Endothelial cell of umbilical vein (primary cell): ENCODE measurements around the gene SPECC1L.

Experiments
- CTCF ChIP-seq, 2 donors: IDR thresholded peaks; 1 replicate in 1 of 2; 2 replicates in 1 of 2; pipeline ENCODE4 v1.5.1; 2011; ENCODE audit warnings: low read length in 2 of 2, mild to moderate bottlenecking in 2 of 2, moderate library complexity in 2 of 2, control low read depth in 1 of 2, inconsistent platforms in 1 of 2, low read depth in 1 of 2; ENCODE audit not compliant: insufficient read depth in 1 of 2; ENCODE audit errors: extremely low read depth in 1 of 2
- EZH2 ChIP-seq: IDR thresholded peaks from 2 replicates; pipeline ENCODE4 v1.6.1; 2012; ENCODE audit warnings: borderline replicate concordance, low read depth, mild to moderate bottlenecking, moderate library complexity, low read length, inconsistent platforms; ENCODE audit not compliant: severe bottlenecking
- FOS ChIP-seq: IDR thresholded peaks from 2 replicates; pipeline ENCODE4 v1.6.1; 2011; ENCODE audit warnings: mild to moderate bottlenecking, low read length, moderate library complexity, borderline replicate concordance; ENCODE audit not compliant: insufficient read depth
- GATA2 ChIP-seq: IDR thresholded peaks from 2 replicates; pipeline ENCODE4 v1.7.0; 2011; ENCODE audit warnings: low read depth, mild to moderate bottlenecking, moderate library complexity, mixed read lengths, low read length; ENCODE audit not compliant: insufficient read length, insufficient read depth
- JUN ChIP-seq: IDR thresholded peaks from 2 replicates; pipeline ENCODE4 v1.6.1; 2011; ENCODE audit warnings: borderline replicate concordance, low read depth; ENCODE audit not compliant: insufficient read length, insufficient read depth
- MAX ChIP-seq: IDR thresholded peaks from 2 replicates; pipeline ENCODE4 v1.6.1; 2011; ENCODE audit not compliant: insufficient read depth, insufficient read length
- MYC ChIP-seq: IDR thresholded peaks from one replicate; pipeline ENCODE4 v1.6.1; 2011; ENCODE audit warnings: mild to moderate bottlenecking, low read depth, low read length
- POLR2A ChIP-seq: IDR thresholded peaks from 2 replicates; pipeline ENCODE4 v1.6.1; 2012; ENCODE audit warnings: low read depth, mild to moderate bottlenecking, control low read depth, low read length
- POLR2AphosphoS5 ChIP-seq: IDR thresholded peaks from 2 replicates; pipeline ENCODE4 v1.6.1; 2012; ENCODE audit warnings: low read depth, mild to moderate bottlenecking, control low read depth, low read length, moderate library complexity; ENCODE audit not compliant: insufficient read depth

- TF ChIP-seq CTCF (IDR thresholded peaks at IDR 0.05; ENCODE audit: extremely low read depth in 1 of 2, insufficient read depth in 1 of 2, low read depth in 1 of 2, low read length in 2 of 2) (no peak), POLR2AphosphoS5 (no peak), MYC (no peak), POLR2A (no peak), JUN (no peak), MAX (no peak), EZH2 (no peak), FOS (no peak), GATA2 (no peak)
Observed at GRCh38 chr22:24455039-24455438, 184.4 kb downstream of the SPECC1L start.
